Stimulated activated CD8-positive, alpha-beta memory T cell treated with anti-CD3 and anti-CD28 coated beads, Interleukin-12 subunit alpha, Interleukin-12 subunit beta, amount 100 ng/mL, for 24 hours (primary cell): ENCODE data around the gene INSC.
A peak's percentile ranks its signal among the peaks of the same experiment; 100 is the strongest.
"Not testable (repeated sequence)": the region's sequence is repeated elsewhere in the genome, so short reads cannot be mapped to it uniquely, and the experiment has no call there.

Source experiments
- DNase-seq: peaks from one replicate; pipeline ENCODE4 v3.0.0-alpha.2; 2020; ENCODE audit errors: extremely low read depth

Gene INSC

GRCh38 chr11:15114501-15115475 is at the start of gene INSC:
INSC (plus strand) TSS chr11:15114923; CDS start chr11:15149175, 34,252 bp downstream.
- DNase-seq, result no peak

GRCh38 chr11:15069751-15070150 is 45.0 kb upstream of the INSC start:
- DNase-seq, result not testable (repeated sequence)

GRCh38 chr11:15071556-15072255 is 43.0 kb upstream of the INSC start:
- DNase-seq, result no peak

GRCh38 chr11:15072551-15073143 is 42.1 kb upstream of the INSC start:
- DNase-seq, result no peak

GRCh38 chr11:15073361-15074205 is 41.1 kb upstream of the INSC start, which contains the start of gene CALCB:
CALCB (plus strand) TSS chr11:15073593; CDS start chr11:15074719, 1,126 bp downstream.
- DNase-seq, result no peak

GRCh38 chr11:15074206-15075161 is 40.2 kb upstream of the INSC start:
- DNase-seq, result peak; percentile 59

GRCh38 chr11:15075162-15075526 is 39.6 kb upstream of the INSC start:
- DNase-seq, result no peak

GRCh38 chr11:15091175-15091574 is 23.5 kb upstream of the INSC start:
- no peak for DNase-seq

GRCh38 chr11:15091625-15092024 is 23.1 kb upstream of the INSC start:
- DNase-seq, result no peak

- DNase-seq, result no peak
Measured at GRCh38 chr11:15093432-15093831, 21.3 kb upstream of the INSC start.

GRCh38 chr11:15095736-15096228 is 18.9 kb upstream of the INSC start:
- no peak for DNase-seq

GRCh38 chr11:15097411-15097810 is 17.3 kb upstream of the INSC start:
- no peak for DNase-seq

GRCh38 chr11:15099267-15099666 is 15.5 kb upstream of the INSC start:
- no peak for DNase-seq

- DNase-seq, result peak; percentile 10
Measured at GRCh38 chr11:15101072-15101709, 13.5 kb upstream of the INSC start.

GRCh38 chr11:15104166-15104565 is 10.6 kb upstream of the INSC start:
- no peak for DNase-seq

GRCh38 chr11:15106201-15106965 is 8.3 kb upstream of the INSC start:
- no peak for DNase-seq

GRCh38 chr11:15107730-15108515 is 6.8 kb upstream of the INSC start:
- no peak for DNase-seq

- DNase-seq, result no peak
Measured at GRCh38 chr11:15108592-15109130, 6.1 kb upstream of the INSC start.
